H1 (cell line): ENCODE measurements around the gene RALGAPA1.

Experiments
- EP300 ChIP-seq, 2 experiments: IDR thresholded peaks; 1 replicate in 1 of 2; 2 replicates in 1 of 2; pipeline ENCODE4 v1.6.1; 2011 to 2012; ENCODE audit warnings: low read depth in 2 of 2, low read length in 2 of 2, mild to moderate bottlenecking in 2 of 2, borderline replicate concordance in 1 of 2, inconsistent platforms in 1 of 2, moderate library complexity in 1 of 2
- EZH2 ChIP-seq: fragments of 200-600 bp; sonication (generic); IDR thresholded peaks from 2 replicates; pipeline ENCODE4 v1.7.1; 2012; ENCODE audit warnings: low read depth, mild to moderate bottlenecking, moderate library complexity, low read length, inconsistent platforms; ENCODE audit not compliant: severe bottlenecking
- GTF2F1 ChIP-seq: IDR thresholded peaks from 2 replicates; pipeline ENCODE4 v1.6.1; 2012; ENCODE audit warnings: low read depth, low read length, improper control_type of control experiment, borderline replicate concordance
- JUND ChIP-seq: IDR thresholded peaks from 2 replicates; pipeline ENCODE4 v1.6.1; 2011; ENCODE audit warnings: mild to moderate bottlenecking, improper control_type of control experiment, low read length
- POLR2A ChIP-seq, 2 experiments: IDR thresholded peaks; 1 replicate in 1 of 2; 2 replicates in 1 of 2; pipeline ENCODE4 v1.6.1; 2011; ENCODE audit warnings: low read depth in 2 of 2, low read length in 2 of 2, mild to moderate bottlenecking in 2 of 2; ENCODE audit errors: control extremely low read depth in 1 of 2
- POLR2AphosphoS5 ChIP-seq: IDR thresholded peaks from 2 replicates; pipeline ENCODE4 v1.6.1; 2011; ENCODE audit warnings: low read depth, low read length
- SIN3A ChIP-seq, 2 experiments: IDR thresholded peaks in 1 of 2; conservative IDR thresholded peaks in 1 of 2; 2 replicates each; pipeline ENCODE4 v1.6.1; 2011 to 2012; ENCODE audit warnings: low read length in 2 of 2, improper control_type of control experiment in 1 of 2, low read depth in 1 of 2, mild to moderate bottlenecking in 1 of 2
- SIRT6 ChIP-seq: IDR thresholded peaks from one replicate; pipeline ENCODE4 v1.7.1; 2012; ENCODE audit warnings: low read length, inconsistent platforms
- SRF ChIP-seq: IDR thresholded peaks from 2 replicates; pipeline ENCODE4 v1.6.1; 2011; ENCODE audit warnings: mild to moderate bottlenecking, low read depth, low read length, moderate library complexity
- TAF1 ChIP-seq: IDR thresholded peaks from 2 replicates; pipeline ENCODE4 v1.6.1; 2011; ENCODE audit warnings: mild to moderate bottlenecking, low read depth, low read length
- TF ChIP-seq, protein P1 (sequence below): IDR thresholded peaks from 2 replicates; pipeline ENCODE4 v1.6.1; 2012; ENCODE audit warnings: inconsistent platforms
- TF ChIP-seq, protein P2 (sequence below): IDR thresholded peaks from 2 replicates; pipeline ENCODE4 v1.6.1; 2012; ENCODE audit warnings: inconsistent platforms
- TF ChIP-seq, protein P3 (sequence below): IDR thresholded peaks from 2 replicates; pipeline ENCODE4 v1.6.1; 2011; ENCODE audit warnings: low read depth, mild to moderate bottlenecking, low read length; ENCODE audit not compliant: insufficient read depth
- TF ChIP-seq, protein P4 (sequence below), 3 experiments: IDR thresholded peaks; 1 replicate in 2 of 3; 2 replicates in 1 of 3; pipeline versions ENCODE4 v1.5.1 to v1.6.1; 2011; ENCODE audit warnings: low read length in 3 of 3, mild to moderate bottlenecking in 3 of 3, inconsistent platforms in 2 of 3, low read depth in 1 of 3, moderate library complexity in 1 of 3; ENCODE audit not compliant: insufficient read depth in 1 of 3; ENCODE audit errors: control extremely low read depth in 1 of 3

DNA sequence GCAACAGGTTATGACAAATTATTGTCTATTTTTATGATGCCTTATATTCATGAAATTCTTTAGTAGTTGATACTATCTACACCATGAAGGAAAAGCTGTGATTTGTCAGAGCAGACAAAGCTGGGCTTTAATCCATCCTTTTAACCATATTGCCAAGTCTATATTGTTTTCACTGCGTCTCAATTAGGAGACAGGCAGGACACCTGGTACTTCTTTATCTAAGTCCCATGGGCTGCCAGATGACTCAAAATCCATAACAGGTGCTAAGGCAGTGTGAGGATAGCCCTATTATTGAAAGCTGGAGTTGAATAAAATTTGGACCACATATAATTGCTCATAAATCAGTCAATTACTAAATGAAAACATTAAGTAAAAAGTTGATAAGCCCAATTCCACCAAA, 252.5 kb downstream of the RALGAPA1 start:
- no peak for TF ChIP-seq POLR2AphosphoS5
- TF ChIP-seq EP300 (IDR thresholded peaks at IDR 0.05; ENCODE audit: borderline replicate concordance in 1 of 2, low read depth in 2 of 2, low read length in 2 of 2) = no peak
- TF ChIP-seq, protein P1, sequence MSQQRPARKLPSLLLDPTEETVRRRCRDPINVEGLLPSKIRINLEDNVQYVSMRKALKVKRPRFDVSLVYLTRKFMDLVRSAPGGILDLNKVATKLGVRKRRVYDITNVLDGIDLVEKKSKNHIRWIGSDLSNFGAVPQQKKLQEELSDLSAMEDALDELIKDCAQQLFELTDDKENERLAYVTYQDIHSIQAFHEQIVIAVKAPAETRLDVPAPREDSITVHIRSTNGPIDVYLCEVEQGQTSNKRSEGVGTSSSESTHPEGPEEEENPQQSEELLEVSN = no peak
- TF ChIP-seq SIN3A (conservative IDR thresholded peaks at IDR 0.05 in 1 of 2, IDR thresholded peaks at IDR 0.05 in 1 of 2; ENCODE audit: low read depth in 1 of 2, low read length in 2 of 2) = no peak
- TF ChIP-seq, protein P2, sequence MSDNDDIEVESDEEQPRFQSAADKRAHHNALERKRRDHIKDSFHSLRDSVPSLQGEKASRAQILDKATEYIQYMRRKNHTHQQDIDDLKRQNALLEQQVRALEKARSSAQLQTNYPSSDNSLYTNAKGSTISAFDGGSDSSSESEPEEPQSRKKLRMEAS = no peak
- TF ChIP-seq SIRT6 = no peak
- no peak for TF ChIP-seq SRF
- TF ChIP-seq GTF2F1 = no peak
- TF ChIP-seq POLR2A (IDR thresholded peaks at IDR 0.05; ENCODE audit: control extremely low read depth in 1 of 2, low read depth in 2 of 2, low read length in 2 of 2) = no peak
- TF ChIP-seq, protein P3, sequence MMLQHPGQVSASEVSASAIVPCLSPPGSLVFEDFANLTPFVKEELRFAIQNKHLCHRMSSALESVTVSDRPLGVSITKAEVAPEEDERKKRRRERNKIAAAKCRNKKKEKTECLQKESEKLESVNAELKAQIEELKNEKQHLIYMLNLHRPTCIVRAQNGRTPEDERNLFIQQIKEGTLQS = no peak
- no peak for TF ChIP-seq EZH2
- no peak for TF ChIP-seq TAF1
- no peak for TF ChIP-seq JUND
- TF ChIP-seq, protein P4, sequence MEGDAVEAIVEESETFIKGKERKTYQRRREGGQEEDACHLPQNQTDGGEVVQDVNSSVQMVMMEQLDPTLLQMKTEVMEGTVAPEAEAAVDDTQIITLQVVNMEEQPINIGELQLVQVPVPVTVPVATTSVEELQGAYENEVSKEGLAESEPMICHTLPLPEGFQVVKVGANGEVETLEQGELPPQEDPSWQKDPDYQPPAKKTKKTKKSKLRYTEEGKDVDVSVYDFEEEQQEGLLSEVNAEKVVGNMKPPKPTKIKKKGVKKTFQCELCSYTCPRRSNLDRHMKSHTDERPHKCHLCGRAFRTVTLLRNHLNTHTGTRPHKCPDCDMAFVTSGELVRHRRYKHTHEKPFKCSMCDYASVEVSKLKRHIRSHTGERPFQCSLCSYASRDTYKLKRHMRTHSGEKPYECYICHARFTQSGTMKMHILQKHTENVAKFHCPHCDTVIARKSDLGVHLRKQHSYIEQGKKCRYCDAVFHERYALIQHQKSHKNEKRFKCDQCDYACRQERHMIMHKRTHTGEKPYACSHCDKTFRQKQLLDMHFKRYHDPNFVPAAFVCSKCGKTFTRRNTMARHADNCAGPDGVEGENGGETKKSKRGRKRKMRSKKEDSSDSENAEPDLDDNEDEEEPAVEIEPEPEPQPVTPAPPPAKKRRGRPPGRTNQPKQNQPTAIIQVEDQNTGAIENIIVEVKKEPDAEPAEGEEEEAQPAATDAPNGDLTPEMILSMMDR (IDR thresholded peaks at IDR 0.05; ENCODE audit: control extremely low read depth in 1 of 3, insufficient read depth in 1 of 3, low read depth in 1 of 3, low read length in 3 of 3) = no peak
